ELF-1 (cell line): Measurements from ENCODE around the gene GPR37.

Experiments
- DNase-seq: peaks from one replicate; pipeline ENCODE4 v3.0.0-alpha.2; 2016; ENCODE audit warnings: low read depth, low spot score

Gene GPR37

DNA sequence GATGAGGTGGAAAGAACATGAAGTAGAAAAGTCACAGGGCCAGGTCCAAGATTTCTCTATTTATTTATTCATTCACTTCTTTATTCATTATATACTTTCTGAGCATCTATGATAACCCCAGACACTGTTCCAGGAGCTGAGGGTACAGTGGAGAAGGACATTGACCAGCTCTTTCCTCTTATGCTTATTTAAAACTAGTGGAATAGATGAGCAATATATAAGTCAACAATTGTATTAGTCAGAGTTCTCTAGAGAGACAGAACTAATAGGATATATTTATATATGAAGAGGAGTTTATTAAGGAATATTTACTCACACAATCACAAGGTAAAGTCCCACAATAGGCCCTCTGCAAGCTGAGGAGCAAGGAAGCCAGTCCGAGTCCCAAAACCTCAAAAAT lies 15.0 kb upstream of the GPR37 start:
- DNase-seq: no peak

DNA sequence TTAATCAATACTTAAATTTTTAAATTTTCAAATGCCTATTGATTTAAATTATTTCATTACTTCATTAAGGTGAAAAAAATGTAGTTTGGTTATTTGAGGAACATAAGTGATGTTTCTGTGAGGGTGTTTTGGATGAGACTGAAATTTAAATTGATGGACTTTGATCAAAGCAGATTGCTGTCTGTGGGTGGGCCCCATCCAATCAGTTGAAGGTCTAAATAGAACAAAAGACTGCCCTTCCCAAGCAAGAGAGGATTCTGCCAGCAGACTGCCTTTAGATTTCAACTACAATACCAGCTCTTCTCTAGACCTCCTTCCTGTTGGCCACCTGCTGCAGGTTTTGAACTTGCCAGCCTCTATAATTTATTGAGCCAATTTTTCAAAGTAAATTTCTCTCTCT lies 14.5 kb upstream of the GPR37 start:
- no peak for DNase-seq

DNA sequence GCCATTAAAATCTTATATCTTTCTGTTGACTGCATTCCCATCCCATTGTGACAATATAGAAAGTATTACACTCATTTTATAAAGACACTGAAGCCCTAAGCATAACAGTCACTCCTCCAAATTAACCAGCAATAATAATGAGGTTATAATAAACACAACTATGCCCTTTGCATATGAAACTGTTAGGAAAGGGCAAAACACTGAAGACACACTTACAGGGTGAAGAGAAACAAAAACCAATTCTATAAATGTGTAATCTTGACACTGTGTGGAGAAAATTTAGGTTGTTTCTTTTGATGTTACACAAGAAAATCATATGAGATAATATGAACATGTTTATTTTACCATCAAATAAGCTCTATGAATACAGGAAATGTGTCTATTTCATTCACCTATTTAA lies 14.0 kb upstream of the GPR37 start:
- no peak for DNase-seq

DNA sequence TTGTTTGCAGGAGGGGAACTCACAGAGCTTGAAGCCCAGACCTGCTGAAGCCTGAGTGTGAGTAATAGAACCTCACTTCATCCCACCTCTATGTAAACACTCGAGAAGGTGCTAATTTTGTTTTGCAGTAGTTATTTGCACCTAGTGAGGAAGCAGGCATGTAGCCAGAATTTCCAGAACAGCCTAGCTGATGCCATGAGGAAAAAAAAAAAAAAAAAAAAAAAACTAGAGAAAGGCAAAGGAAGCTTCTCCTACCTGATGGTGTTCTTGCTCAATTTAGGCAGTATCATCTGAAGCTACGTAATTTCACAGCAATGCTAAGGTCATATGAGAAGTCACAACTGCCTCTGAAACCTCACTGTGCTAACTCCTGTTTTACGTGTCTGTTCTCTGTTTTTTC lies 13.6 kb upstream of the GPR37 start:
- DNase-seq: no peak

DNA sequence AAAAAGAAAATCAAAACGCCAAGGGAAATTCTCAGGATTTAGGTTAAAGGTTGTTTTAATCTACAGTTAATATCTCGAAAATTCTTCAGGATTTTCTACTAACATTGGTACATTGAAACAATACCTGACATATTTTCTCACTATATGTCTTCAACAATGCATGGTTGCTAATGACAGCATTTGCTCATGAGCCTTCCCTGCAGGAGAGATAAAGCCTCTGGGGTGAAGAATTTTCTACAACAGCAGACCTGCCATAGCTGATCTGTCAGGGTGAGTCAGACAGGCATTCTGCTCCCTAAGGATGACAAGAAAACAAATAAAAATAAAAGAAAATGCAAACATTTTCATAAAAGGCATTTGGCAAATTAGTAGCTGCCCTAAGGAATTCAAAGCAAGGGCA lies 11.7 kb upstream of the GPR37 start:
- DNase-seq: no peak

DNA sequence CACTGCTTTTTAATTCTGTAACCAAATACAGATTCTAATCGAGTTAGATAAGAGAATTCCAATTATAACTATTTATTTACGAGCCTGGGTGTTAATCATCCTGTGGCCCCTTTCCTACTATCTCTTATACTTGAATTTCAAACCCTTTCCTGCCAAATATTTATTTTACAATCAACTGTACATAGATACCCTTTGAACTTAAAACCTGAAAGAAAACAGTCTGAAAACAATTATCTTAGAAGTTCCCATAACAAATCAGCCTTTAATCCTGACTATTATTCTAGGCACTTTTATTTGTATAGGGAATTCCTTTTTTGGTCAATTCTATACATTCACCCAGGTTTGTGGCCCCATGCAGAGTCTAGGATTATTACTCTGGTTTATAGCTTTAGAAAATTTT lies 10.6 kb upstream of the GPR37 start:
- no peak for DNase-seq

DNA sequence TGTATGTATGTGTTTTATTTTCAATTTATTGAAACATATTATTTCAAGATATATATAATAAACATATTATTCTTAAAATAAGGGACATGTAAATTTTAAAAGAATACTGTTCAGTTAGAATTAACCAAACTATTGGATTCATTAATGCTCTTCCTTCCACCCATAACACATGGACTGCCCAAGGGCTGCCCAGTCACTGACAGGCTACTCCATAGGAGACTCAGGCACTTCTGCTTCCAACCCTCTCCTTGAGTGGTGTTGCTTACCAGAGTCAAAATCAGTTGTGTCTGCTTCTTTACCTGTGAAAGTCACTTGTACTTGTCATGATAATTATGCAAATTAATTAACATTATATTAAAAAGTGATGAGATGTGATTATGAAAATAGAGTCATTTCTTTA lies 9.8 kb upstream of the GPR37 start:
- DNase-seq: no peak

DNA sequence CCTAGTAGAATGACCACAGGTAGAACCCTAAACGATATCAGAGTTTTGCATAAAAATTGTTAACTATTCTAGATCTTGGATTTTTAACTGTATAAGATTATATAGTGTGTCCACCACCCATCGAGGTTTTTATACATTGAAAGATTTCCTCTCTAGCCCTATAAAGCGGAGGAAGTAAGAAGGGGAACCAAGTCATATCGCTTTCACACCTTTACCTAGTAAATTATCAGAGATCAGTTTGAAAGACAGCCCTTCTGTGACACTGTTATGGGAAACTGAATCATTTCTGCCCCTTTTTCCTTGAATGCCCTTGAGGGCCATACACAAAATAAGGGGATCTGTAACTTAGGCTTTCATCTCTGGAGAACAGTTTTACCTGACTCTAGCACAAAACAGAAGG lies 8.3 kb upstream of the GPR37 start:
- no peak for DNase-seq

DNA sequence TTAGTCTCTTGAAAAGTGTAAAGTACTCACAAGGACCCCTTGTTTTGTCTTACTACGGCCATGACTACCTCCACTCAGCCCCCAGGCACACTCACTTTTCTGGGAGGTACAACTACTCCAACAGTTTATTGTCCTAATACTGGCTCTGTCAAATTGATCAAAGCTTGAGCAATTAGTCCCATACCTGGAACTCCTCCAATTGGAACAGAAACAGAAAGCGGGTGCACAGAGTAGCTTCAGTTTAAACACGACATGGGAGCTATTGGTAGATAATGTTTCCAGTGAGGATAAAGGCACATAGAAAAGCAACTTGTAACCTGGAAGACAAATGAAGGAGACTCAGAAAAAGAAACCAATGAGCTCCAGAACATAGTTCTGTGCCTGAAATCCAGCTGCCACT lies 7.7 kb upstream of the GPR37 start:
- no peak for DNase-seq

DNA sequence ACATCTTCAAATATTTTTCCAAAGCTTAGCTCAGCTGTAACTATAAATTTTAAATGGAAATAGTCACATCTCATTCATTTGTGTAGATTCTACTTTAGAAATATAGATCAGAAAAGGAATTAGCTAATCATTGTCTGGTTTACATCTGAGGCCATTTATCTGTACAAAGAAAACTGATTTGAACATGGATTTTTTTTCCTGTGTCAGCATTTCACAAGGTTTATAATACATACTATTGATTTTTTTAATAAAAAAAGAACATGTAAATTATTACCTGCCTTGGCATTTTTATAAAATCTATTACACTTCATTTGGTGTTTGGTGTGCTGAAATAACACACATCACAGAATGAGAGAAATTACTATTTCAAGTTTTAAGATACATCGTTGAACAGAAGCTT lies 3.5 kb upstream of the GPR37 start:
- no peak for DNase-seq

DNA sequence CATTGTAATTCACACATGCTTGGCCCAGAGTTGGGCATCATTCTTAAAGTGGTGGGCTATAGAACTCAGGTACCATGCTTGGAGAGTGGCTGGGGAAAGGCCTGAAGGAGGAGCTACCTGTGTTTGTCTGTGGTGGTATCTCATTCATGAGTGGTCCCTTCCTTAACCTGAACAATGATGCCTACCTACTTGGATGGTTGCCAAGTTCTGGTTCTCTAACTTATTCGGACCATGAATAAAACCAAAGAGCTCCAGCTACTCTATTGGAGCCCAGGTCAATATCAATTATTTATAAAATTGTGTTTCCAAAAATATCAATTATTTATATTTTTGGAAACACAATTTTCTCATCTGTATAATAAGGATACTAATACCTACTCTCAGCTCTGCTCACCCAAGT lies 2.9 kb upstream of the GPR37 start:
- no peak for DNase-seq

DNA sequence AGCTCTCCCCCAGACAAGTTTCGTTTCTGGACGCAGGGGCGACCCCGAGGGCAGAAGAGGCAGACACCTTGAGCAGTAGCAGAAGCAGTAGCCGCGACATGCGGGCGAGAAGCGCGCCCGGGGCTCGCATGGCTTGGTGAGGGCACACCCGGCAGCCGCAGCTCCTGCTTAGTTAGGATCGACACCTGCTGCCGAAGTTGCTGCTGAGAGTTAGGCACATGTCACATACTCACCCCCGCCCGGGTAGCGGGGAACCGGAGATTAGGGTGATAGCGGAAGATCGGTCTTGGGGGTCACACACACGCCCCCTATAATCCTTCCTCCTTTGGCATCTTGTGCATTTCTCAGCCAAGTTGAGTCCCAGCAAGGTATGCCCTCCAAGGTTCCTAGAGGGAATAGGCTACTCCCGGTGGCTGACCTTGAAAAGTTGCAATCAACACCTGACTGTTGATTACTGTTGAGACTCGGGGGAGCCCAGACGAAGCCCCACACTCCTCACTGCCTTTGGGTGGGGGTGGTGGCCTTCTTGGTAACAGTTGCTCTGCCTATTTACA lies 668 bp downstream of the GPR37 start:
- DNase-seq: peak; percentile 61

DNA sequence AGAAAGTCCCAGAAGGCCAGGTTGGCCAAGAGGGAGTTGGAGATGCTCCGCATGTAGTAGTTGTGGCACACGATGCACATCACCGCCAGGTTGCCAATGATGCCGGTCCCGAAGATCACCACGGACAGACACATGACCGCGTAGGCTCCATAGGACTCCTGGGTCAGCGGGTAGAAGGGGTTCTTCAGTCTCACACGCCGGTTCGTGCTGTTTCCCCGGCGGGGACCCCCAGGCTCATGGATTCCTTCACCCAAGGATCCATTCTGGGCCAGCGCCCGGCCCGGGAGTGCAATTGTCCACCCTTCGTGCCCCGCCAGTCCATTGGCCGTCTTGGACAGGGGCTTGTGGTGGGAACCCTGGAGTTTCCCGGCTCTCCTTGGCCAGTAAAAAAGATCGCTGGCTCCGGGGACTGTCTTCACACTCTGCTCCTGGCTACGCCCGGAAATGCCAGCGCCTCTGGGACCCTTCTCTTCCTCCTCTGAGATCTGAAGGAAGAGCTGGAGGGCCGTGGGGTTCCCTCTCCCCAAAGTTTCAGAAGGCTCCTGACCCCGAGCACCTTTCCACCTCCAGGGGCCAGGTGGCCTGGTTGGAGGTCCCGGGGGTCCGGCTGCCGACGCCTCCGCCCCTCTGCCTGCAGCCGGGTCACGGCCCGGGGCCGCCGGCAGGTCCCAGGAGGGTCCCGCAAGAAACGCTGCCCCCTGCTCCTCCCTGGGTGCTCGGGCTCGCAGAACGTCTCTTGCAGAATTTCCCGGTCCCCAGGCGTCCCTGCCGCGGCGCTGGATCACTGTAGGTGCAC lies 1.3 kb downstream of the GPR37 start:
- peak; percentile 29 for DNase-seq

DNA sequence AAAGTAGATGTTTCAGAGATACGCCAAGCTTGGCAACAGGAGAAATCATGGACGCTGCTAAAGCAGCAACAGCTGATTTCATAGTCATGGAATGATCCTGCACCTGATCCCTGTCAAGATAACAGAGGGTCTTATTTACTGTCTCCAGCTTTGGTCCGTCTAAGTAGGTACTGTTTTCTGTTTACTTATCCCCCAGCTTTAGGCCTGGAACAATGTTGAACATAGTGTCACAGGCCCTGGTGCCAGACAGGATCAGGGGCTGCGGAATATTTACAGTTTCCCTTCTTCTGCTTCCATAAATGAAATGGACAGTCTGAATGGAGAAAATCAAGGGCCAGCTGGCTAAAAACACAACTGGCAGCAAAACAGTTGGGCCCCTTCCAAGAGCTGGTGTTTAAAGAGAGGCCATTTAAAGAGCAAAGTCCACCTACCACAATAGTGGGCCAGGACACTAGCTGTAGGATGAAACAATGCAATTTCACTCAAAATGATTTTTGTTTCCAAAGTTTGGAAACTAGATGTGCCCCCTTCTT lies 2.9 kb downstream of the GPR37 start:
- no peak for DNase-seq

DNA sequence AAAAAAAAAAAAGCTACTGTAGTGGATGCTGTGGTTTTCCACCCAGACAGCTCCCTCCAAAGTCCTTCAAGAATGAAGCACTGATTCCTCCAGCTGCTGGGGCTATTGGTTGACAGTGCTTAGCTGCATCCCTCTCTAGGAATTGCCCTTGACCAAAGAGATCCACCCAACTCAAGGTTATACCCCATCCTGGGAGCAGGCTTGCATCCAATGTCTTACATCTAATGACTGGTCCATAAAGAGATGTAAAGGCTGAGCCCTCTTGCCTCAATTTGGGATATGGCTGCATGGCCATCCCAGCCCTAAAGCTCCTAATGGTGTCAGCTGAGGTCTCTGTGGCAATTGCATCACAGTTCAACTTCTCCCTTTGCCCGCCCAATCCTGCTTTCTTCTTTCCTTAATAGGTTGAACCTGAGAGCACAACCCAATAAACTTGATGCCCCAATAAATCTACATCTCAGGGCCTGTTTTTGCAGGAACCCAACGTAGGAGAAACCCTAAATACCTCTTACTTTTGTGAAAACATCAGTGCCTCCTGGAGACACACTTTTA lies 4.4 kb downstream of the GPR37 start:
- no peak for DNase-seq

DNA sequence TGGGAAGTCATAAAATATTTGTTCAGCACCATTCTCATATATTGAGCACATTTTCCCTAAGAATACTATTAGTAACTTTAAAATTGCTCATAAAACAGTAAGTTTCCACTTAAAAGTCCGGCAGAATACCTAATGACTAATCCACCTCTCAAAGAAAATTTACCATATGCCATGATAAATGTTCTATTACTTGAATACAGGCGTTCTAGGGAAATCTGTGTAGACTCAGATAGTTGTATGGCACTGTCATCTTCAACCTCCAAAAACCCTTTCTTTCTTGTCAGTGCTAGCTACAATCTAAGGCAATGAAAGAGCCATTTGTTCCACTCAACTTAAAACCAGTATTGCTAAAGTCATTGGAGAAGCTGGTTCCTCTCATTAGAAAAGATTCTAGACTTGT lies 7.3 kb downstream of the GPR37 start:
- no peak for DNase-seq

DNA sequence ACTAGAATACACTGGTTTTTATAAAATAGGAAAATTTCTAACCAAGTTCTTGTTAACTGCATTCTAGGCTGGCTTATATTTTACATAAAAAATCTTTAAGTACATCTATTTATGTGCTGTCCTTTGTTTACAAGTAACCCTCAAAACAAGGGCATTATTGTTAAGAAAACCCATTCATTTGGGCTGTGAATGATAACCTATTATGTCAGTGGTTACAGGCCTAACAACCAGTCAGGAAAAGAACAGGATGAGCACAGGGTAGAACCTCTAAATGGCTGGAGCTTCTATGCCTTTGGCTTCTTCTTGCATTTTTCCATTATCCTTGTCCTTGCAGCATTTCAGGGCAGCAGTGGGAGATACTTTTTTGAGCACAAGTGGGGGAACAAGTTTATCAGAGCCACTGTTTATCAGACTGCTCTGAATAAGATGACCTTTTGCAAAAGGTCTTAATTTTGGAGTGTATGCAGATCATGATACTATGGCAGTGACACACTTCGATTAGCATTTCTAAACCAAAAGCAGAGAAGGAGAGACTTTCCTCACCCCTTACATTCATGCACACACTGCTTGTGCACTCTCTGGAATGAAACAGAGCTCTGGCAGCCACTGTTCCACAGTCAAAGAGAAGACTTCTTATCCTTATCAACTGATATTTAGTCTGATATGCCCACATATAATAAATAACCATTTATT lies 10.9 kb downstream of the GPR37 start:
- DNase-seq: no peak

DNA sequence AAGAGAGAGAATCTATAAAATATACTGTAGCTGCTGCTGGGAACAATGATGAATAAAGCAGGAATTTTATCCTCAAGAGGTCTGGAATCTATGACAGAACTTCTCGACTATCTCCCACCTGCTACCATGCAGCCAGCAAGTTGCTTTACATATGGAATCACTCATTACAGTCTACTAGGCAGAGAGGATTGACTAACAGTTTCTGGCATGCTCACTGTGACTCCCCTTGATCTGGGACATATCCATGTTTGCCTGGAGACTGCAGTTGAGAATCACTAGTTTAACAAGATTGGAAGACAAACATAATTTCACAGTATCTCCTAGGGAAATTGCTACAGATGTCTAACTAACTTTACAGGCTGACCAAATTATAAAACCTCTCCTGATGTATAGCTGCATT lies 13.3 kb downstream of the GPR37 start:
- DNase-seq: no peak

DNA sequence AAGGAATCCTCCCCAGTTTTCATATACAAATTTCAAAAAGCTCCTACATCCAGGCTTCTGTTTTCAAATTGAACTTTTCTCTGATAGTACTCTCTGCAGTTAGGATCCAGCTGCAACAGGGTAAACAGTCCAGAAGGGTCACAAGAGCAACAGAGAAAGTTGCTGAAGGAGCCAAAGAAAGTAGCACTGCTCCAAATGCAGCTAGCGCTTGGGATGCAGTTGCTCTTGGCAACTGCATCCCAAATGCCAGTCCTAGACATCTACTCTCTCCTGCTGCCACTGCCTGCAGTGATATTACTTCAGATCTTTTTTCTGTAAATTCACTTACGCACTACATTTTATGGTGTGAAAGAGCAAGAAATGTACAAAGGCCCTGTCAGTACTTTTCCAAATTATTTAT lies 14.6 kb downstream of the GPR37 start:
- no peak for DNase-seq

DNA sequence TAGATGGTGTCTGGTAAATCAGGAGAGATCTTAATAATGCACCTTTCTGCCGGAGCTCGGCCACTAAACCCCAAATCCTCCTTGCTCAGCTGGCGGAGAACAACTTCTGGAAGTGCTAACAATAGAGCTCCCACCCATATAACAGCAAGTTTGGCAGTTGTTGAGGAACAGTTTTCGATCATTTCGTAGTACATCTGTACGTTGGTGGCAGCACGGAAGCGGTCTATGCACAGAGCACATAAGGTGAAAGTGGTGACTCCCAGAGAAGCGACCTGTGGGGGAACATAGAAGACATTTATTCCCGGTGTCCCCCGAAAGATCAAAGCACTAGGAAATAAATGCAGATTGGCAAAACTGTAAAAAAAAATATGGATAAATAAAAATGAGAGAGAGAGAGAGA lies 18.5 kb downstream of the GPR37 start:
- no peak for DNase-seq

DNA sequence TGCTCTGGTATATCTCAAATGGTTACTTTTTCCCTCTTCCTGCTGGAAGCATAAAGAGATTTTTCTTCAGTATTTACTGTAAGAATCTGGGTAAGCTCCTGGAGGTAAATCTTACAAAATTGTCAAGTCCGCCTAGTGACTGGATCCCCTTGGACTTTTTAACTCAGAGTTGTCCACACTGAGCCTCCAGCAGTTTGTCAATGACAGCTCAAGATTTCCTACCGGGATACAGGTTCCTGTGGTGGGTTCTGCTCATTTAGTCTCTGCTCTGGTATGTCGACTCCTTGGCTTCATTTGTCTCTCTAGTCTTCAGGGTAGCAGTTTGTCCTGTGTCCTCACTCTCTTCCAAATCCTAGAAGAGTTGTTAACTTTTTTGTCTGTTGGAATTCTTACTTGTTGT lies 27.0 kb downstream of the GPR37 start:
- peak; percentile 30 for DNase-seq

DNA sequence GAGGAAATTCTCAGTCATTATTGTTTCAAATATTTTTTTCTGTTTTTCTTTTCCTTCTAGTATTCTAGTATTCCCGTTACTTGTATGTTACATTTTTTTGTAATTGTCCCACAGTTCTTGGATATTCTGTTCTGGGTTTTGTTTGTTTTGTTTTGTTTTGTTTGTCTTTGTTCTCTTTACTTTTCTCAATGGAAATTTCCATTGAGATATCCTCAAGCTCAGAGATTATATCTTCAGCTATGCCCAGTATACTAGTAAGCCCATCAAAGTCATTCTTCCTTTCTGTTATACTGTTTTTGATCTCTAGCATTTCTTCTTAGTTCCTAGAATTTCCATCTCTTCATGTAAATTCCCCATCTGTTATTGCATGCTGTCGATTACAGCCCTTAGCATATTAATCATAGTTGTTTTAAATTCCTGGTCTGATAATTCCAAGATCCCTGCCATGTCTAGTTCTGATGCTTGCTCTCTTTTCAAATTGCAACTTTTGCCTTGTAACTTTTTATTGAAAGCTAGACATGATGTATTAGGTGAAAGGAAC lies 27.8 kb downstream of the GPR37 start:
- DNase-seq: no peak
